Measurements from ENCODE around the gene SYMPK.

The SYMPK gene

GRCh38 chr19:45887200-45887710 is 24.3 kb upstream of the SYMPK start:
- Histone ChIP-seq H3K4me3 (replicated peaks; ENCODE audit: insufficient read depth, low read length) (peak overlapping the region; percentile 67), H3K27ac (replicated peaks) (peak overlapping the region; percentile 84), H3K27me3 (ENCODE audit: insufficient read depth, poor library complexity, severe bottlenecking) (no peaks in the 10 kb centered on the region)
- no peak for TF ChIP-seq POLR2AphosphoS5 (IDR thresholded peaks at IDR 0.05; ENCODE audit: low read depth)
- TF ChIP-seq REST (IDR thresholded peaks at IDR 0.05; ENCODE audit: insufficient replicate concordance, low read depth): no peak
- no peak for TF ChIP-seq SPI1 (IDR thresholded peaks at IDR 0.05; ENCODE audit: borderline replicate concordance, low read depth)
- no peak for TF ChIP-seq GABPA (IDR thresholded peaks at IDR 0.05; ENCODE audit: low read depth)
- TF ChIP-seq CTCF (IDR thresholded peaks at IDR 0.05; ENCODE audit: insufficient read depth, low read length): no peak
- no peak for DNase-seq (ENCODE audit: low read depth in 1 of 2, low spot score in 1 of 2)

GRCh38 chr19:45886427-45887199 is 23.7 kb upstream of the SYMPK start:
- no peaks in the 10 kb centered on the region for H3K27me3 ChIP-seq (ENCODE audit: insufficient read depth, poor library complexity, severe bottlenecking)
- H3K27ac ChIP-seq (replicated peaks): peak overlapping the region; percentile 84
- peak; percentile 85 to 92 for DNase-seq (ENCODE audit: low read depth in 1 of 2, low spot score in 1 of 2)
- TF ChIP-seq GABPA (IDR thresholded peaks at IDR 0.05; ENCODE audit: low read depth): peak; percentile 84
- TF ChIP-seq POLR2AphosphoS5 (IDR thresholded peaks at IDR 0.05; ENCODE audit: low read depth): peak; percentile 83
- peak; percentile 71; the same call in 1 of the 2 replicates for TF ChIP-seq SPI1 (IDR thresholded peaks at IDR 0.05; ENCODE audit: borderline replicate concordance, low read depth)
- no peak for TF ChIP-seq REST (IDR thresholded peaks at IDR 0.05; ENCODE audit: insufficient replicate concordance, low read depth)
- peak overlapping the region; percentile 67 for H3K4me3 ChIP-seq (replicated peaks; ENCODE audit: insufficient read depth, low read length)

- Histone ChIP-seq H3K27ac (replicated peaks) (peak within 1 kb of the TSS; percentile 84), H3K4me3 (replicated peaks; ENCODE audit: insufficient read depth, low read length) (peak within 1 kb of the TSS; percentile 67), H3K27me3 (ENCODE audit: insufficient read depth, poor library complexity, severe bottlenecking) (no peaks in the 10 kb centered on the region)
- DNase-seq (ENCODE audit: low read depth in 1 of 2, low spot score in 1 of 2): peak; percentile 82 to 95
- TF ChIP-seq REST (IDR thresholded peaks at IDR 0.05; ENCODE audit: insufficient replicate concordance, low read depth) (no peak), GABPA (IDR thresholded peaks at IDR 0.05; ENCODE audit: low read depth) (peak; percentile 28; the same call in 1 of the 2 replicates)
Observed at GRCh38 chr19:45885556-45886426, 22.8 kb upstream of the SYMPK start, which contains the start of gene IRF2BP1. IRF2BP1 (minus strand) TSS chr19:45886141; CDS start chr19:45885774, 367 bp downstream.

All from HL-60 (cell line).